ACC112 (cell line): ENCODE data around the gene ASB16.
"Not testable (repeated sequence)": the region's sequence is repeated elsewhere in the genome, so short reads cannot be mapped to it uniquely, and the experiment has no call there.

ENCODE experiments used
- H2AFZ ChIP-seq: fragments of 200-600 bp; sonication (generic); one replicate; pipeline ENCODE4 v1.6.0; 2017; ENCODE audit warnings: antibody characterized with exemption, low read length; ENCODE audit not compliant: unreplicated experiment
- H3K27ac ChIP-seq: fragments of 200-600 bp; sonication (generic); 2 replicates; pipeline ENCODE4 v1.5.1; 2014; ENCODE audit warnings: low read depth, mild to moderate bottlenecking, antibody characterized with exemption, low read length, moderate library complexity
- H3K27me3 ChIP-seq: fragments of 200-600 bp; sonication (generic); 2 replicates; pipeline ENCODE4 v1.6.1; 2014; ENCODE audit warnings: mild to moderate bottlenecking, antibody characterized with exemption, low read length, moderate library complexity, mixed read lengths; ENCODE audit not compliant: insufficient read depth
- H3K36me3 ChIP-seq: fragments of 200-600 bp; sonication (generic); 2 replicates; pipeline ENCODE4 v1.6.1; 2016; ENCODE audit warnings: mild to moderate bottlenecking, antibody characterized with exemption, low read length, moderate library complexity, mixed read lengths; ENCODE audit not compliant: insufficient read depth
- H3K4me1 ChIP-seq: fragments of 200-600 bp; sonication (generic); one replicate; pipeline ENCODE4 v1.6.1; 2016; ENCODE audit warnings: low read length, mixed read lengths; ENCODE audit not compliant: insufficient read depth, unreplicated experiment, control insufficient read depth
- H3K4me3 ChIP-seq: fragments of 200-600 bp; sonication (generic); 2 replicates; pipeline ENCODE4 v1.5.1; 2014; ENCODE audit warnings: mild to moderate bottlenecking, low read depth, low read length
- H3K79me2 ChIP-seq: fragments of 200-600 bp; sonication (generic); one replicate; pipeline ENCODE4 v1.6.0; 2016; ENCODE audit warnings: low read length; ENCODE audit not compliant: control insufficient read depth, unreplicated experiment, insufficient read depth

ASB16 gene

GRCh38 chr17:44132275-44132821 is 38.2 kb upstream of the ASB16 start:
- H3K79me2 ChIP-seq: no peaks in the 10 kb centered on the region
- no peak overlapping the region for H2AFZ ChIP-seq
- no peaks in the 10 kb centered on the region for H3K36me3 ChIP-seq
- peaks cover 6% of the 10 kb centered on the region for H3K4me1 ChIP-seq
- H3K4me3 ChIP-seq: no peak overlapping the region
- no peak overlapping the region for H3K27ac ChIP-seq
- H3K27me3 ChIP-seq: no peaks in the 10 kb centered on the region

- peaks cover 19% of the 10 kb centered on the region for H3K4me1 ChIP-seq
- no peak overlapping the region for H3K4me3 ChIP-seq
- no peak overlapping the region for H2AFZ ChIP-seq
- H3K79me2 ChIP-seq: no peaks in the 10 kb centered on the region
- no peak overlapping the region for H3K27ac ChIP-seq
- no peaks in the 10 kb centered on the region for H3K27me3 ChIP-seq
- H3K36me3 ChIP-seq: no peaks in the 10 kb centered on the region
Measured at GRCh38 chr17:44133918-44134476, 36.5 kb upstream of the ASB16 start.

- Histone ChIP-seq H3K4me1 (peaks cover 21% of the 10 kb centered on the region), H3K27ac (no peak overlapping the region), H3K27me3 (no peaks in the 10 kb centered on the region), H2AFZ (no peak overlapping the region), H3K79me2 (no peaks in the 10 kb centered on the region), H3K36me3 (no peaks in the 10 kb centered on the region), H3K4me3 (no peak overlapping the region)
Measured at GRCh38 chr17:44134752-44135568, 35.5 kb upstream of the ASB16 start.

- H3K4me1 ChIP-seq: peaks cover 22% of the 10 kb centered on the region
- H3K79me2 ChIP-seq: peaks cover 10% of the 10 kb centered on the region
- H3K4me3 ChIP-seq: peak overlapping the region; percentile 65
- peak overlapping the region; percentile 79 for H3K27ac ChIP-seq
- no peaks in the 10 kb centered on the region for H3K27me3 ChIP-seq
- H2AFZ ChIP-seq: peak overlapping the region; percentile 36
- H3K36me3 ChIP-seq: no peaks in the 10 kb centered on the region
Measured at GRCh38 chr17:44137891-44138709, 32.4 kb upstream of the ASB16 start.

- not testable (repeated sequence) for H3K27me3 ChIP-seq, H3K4me1 ChIP-seq
Measured at GRCh38 chr17:44143921-44144320, 26.6 kb upstream of the ASB16 start.

GRCh38 chr17:44144966-44145739 is 25.4 kb upstream of the ASB16 start:
- Histone ChIP-seq H3K27ac (peak overlapping the region; percentile 13; the same call in 1 of the 2 replicates), H3K79me2 (peaks cover 30% of the 10 kb centered on the region), H3K36me3 (peaks cover 11% of the 10 kb centered on the region; the same call in 1 of the 2 replicates), H2AFZ (no peak overlapping the region), H3K4me3 (no peak overlapping the region), H3K27me3 (no peaks in the 10 kb centered on the region), H3K4me1 (peaks cover 5% of the 10 kb centered on the region)

More at GRCh38 chr17:44143921-44144320, 26.6 kb upstream of the ASB16 start:
- Histone ChIP-seq H3K79me2 (peaks cover 22% of the 10 kb centered on the region), H3K36me3 (peaks cover 11% of the 10 kb centered on the region; the same call in 1 of the 2 replicates)
- H2AFZ ChIP-seq, H3K4me3 ChIP-seq, H3K27ac ChIP-seq: not testable (repeated sequence)

- Histone ChIP-seq H3K4me3 (no peak overlapping the region), H3K4me1 (peaks cover 5% of the 10 kb centered on the region), H2AFZ (no peak overlapping the region), H3K79me2 (peaks cover 41% of the 10 kb centered on the region), H3K36me3 (peaks cover 11% of the 10 kb centered on the region; the same call in 1 of the 2 replicates), H3K27me3 (no peaks in the 10 kb centered on the region), H3K27ac (no peak overlapping the region)
Measured at GRCh38 chr17:44146375-44147346, 23.8 kb upstream of the ASB16 start.

GRCh38 chr17:44147812-44148211 is 22.7 kb upstream of the ASB16 start:
- no peaks in the 10 kb centered on the region for H3K27me3 ChIP-seq
- H3K79me2 ChIP-seq: peaks cover 33% of the 10 kb centered on the region
- H2AFZ ChIP-seq: no peak overlapping the region
- H3K4me1 ChIP-seq: peaks cover 2% of the 10 kb centered on the region
- H3K27ac ChIP-seq: no peak overlapping the region
- H3K36me3 ChIP-seq: peaks cover 11% of the 10 kb centered on the region; the same call in 1 of the 2 replicates
- no peak overlapping the region for H3K4me3 ChIP-seq

GRCh38 chr17:44149066-44149465 is 21.4 kb upstream of the ASB16 start:
- not testable (repeated sequence) for H3K27me3 ChIP-seq, H3K4me3 ChIP-seq, H3K4me1 ChIP-seq, H2AFZ ChIP-seq, H3K27ac ChIP-seq
- Histone ChIP-seq H3K36me3 (peaks cover 11% of the 10 kb centered on the region; the same call in 1 of the 2 replicates), H3K79me2 (peaks cover 24% of the 10 kb centered on the region)
